AG04450 (cell line): Measurements from ENCODE around the gene MMEL1. TPM values are rescaled to one million over a fixed set of nuclear protein-coding genes. Genes with fewer than 3 reads are reported as not detected.
"Not testable (repeated sequence)": the region's sequence is repeated elsewhere in the genome, so short reads cannot be mapped to it uniquely, and the experiment has no call there.

Experiments used
- CTCF ChIA-PET: fragments of 300-600, 350-600 bp; formaldehyde crosslinking; extraction: SDS; loops from one replicate; lab custom pipeline; 2022; ENCODE audit warnings: antibody characterized with exemption, inconsistent platforms; lab: Charles Lee
- POLR2A ChIA-PET: fragments of 350-600 bp; formaldehyde crosslinking; extraction: SDS; loops from one replicate; lab custom pipeline; 2021; ENCODE audit warnings: antibody characterized with exemption, inconsistent platforms; lab: Yijun Ruan, JAX
- DNase-seq: peaks from one replicate; pipeline ENCODE4 v3.0.0-alpha.2; 2011; ENCODE audit warnings: low read depth, low spot score
- H3K27ac ChIP-seq: one replicate; pipeline ENCODE4 v1.5.1; 2012; ENCODE audit warnings: low read depth, low read length, control low read depth
- H3K27me3 ChIP-seq: one replicate; pipeline ENCODE4 v1.6.0; 2012; ENCODE audit warnings: low read length; ENCODE audit not compliant: control insufficient read depth, insufficient read depth
- H3K4me3 ChIP-seq: 2 replicates; pipeline ENCODE4 v1.5.1; 2011; ENCODE audit warnings: mild to moderate bottlenecking, low read depth, low read length, control low read depth
- H3K9me3 ChIP-seq: 2 replicates; pipeline ENCODE4 v1.5.1; 2012; ENCODE audit warnings: low read length; ENCODE audit not compliant: control insufficient read depth, insufficient read depth
- CTCF ChIP-seq: IDR thresholded peaks from 2 replicates; pipeline ENCODE4 v1.5.1; 2011; ENCODE audit warnings: low read depth, low read length, control low read depth, inconsistent platforms
- polyA plus RNA-seq: library from polyadenylated mRNA; depleted of rRNA; stranded (reverse); fragments of >200 nt; gene quantifications from 2 replicates; pipeline ENCODE4 v1.2.3, GENCODE V29; 2011

The MMEL1 gene
- polyA plus RNA-seq, 1 experiment: 0.21 TPM

- CTCF ChIA-PET, H3K27me3 ChIP-seq, POLR2A ChIA-PET, H3K4me3 ChIP-seq, DNase-seq, H3K27ac ChIP-seq: not testable (repeated sequence)
- H3K9me3 ChIP-seq: peaks cover 71% of the 10 kb centered on the region
These were observed 20.2 kb upstream of the MMEL1 start for GRCh38 chr1:2652926-2653571.

- CTCF ChIA-PET, H3K27me3 ChIP-seq, POLR2A ChIA-PET, H3K4me3 ChIP-seq, DNase-seq, H3K27ac ChIP-seq: not testable (repeated sequence)
- peaks cover 75% of the 10 kb centered on the region for H3K9me3 ChIP-seq
These were observed 19.5 kb upstream of the MMEL1 start for GRCh38 chr1:2652152-2652925.

- POLR2A ChIA-PET: no interaction called here
- Histone ChIP-seq H3K27me3 (no peaks in the 10 kb centered on the region), H3K9me3 (peaks cover 77% of the 10 kb centered on the region), H3K27ac (no peak overlapping the region), H3K4me3 (no peak overlapping the region)
- no peak for TF ChIP-seq CTCF
- no peak for DNase-seq
- CTCF ChIA-PET: interaction anchor here (0.8 kb wide), 1 partner anchor 477 kb away, joined by 3 read pairs; no protein-coding TSS in a partner anchor
These were observed 18.3 kb upstream of the MMEL1 start for GRCh38 chr1:2650967-2651645.

- no peak for DNase-seq
- no peak for TF ChIP-seq CTCF
- CTCF ChIA-PET: interaction anchor here (0.6 kb wide), 1 partner anchor 61 kb away, joined by 3 read pairs; no protein-coding TSS in a partner anchor
- Histone ChIP-seq H3K4me3 (no peak overlapping the region), H3K9me3 (peaks cover 41% of the 10 kb centered on the region), H3K27ac (no peak overlapping the region), H3K27me3 (no peaks in the 10 kb centered on the region)
- POLR2A ChIA-PET: no interaction called here
These were observed 14.0 kb upstream of the MMEL1 start for GRCh38 chr1:2646837-2647236.

GRCh38 chr1:2645776-2646175 is 13.0 kb upstream of the MMEL1 start:
- H3K27ac ChIP-seq: no peak overlapping the region
- H3K4me3 ChIP-seq: no peak overlapping the region
- peaks cover 34% of the 10 kb centered on the region for H3K9me3 ChIP-seq
- POLR2A ChIA-PET: no interaction called here
- no peak for DNase-seq
- CTCF ChIA-PET: no interaction called here
- TF ChIP-seq CTCF: no peak
- H3K27me3 ChIP-seq: no peaks in the 10 kb centered on the region
